HepG2 (cell line): ENCODE measurements around the gene ZSWIM5. TPM values are rescaled to one million over a fixed set of nuclear protein-coding genes. Genes with fewer than 3 reads are reported as not detected.

Experiments
- ATAC-seq: fragments of 200-7000 bp; cut with Tn5 transposase; 3 replicates; pipeline ENCODE4 v1.9.1; 2020; ENCODE audit warnings: mild to moderate bottlenecking, moderate library complexity
- BruUV-seq: library from RNA; stranded (reverse); fragments of 400-500 nt; replicated peaks from 2 replicates; lab custom pipeline; 2021; lab: Mats Ljungman, UMichigan
- CTCF ChIA-PET: fragments of 300-600 bp; formaldehyde crosslinking; extraction: SDS; loops from one replicate; lab custom pipeline; 2021; ENCODE audit warnings: low total read pairs, inconsistent platforms, low intra/inter-chr PET ratio; lab: Yijun Ruan, JAX
- POLR2A ChIA-PET: fragments of 350-600 bp; sonication (Branson Sonifier 250); formaldehyde crosslinking; loops from one replicate; lab custom pipeline; 2020; ENCODE audit warnings: antibody characterized with exemption, inconsistent platforms; lab: Yijun Ruan, JAX
- DNase-seq: peaks from one replicate; pipeline ENCODE4 v3.0.0-alpha.2; 2015; ENCODE audit warnings: low spot score
- FAIRE-seq: peaks from 3 replicates; lab custom pipeline; 2011; peaks lifted over from hg19 to GRCh38; lab: Jason Lieb, UNC
- H2AFZ ChIP-seq: one replicate; pipeline ENCODE4 v1.6.1; 2011; ENCODE audit warnings: low read length, inconsistent platforms
- H3K27ac ChIP-seq: fragments of 300-600 bp; 3 replicates; pipeline ENCODE4 v1.8.0; 2011; ENCODE audit warnings: mixed run types, mild to moderate bottlenecking, mixed read lengths, low read length, inconsistent platforms; ENCODE audit not compliant: insufficient read depth; ENCODE audit errors: extremely low read length
- H3K27me3 ChIP-seq, 2 experiments: fragments of 200-600 bp in 1 of 2; 2 replicates in 1 of 2; 3 replicates in 1 of 2; pipeline versions ENCODE4 v1.6.0 to v1.8.0; 2011; ENCODE audit warnings: low read length in 2 of 2, mild to moderate bottlenecking in 2 of 2, moderate library complexity in 2 of 2, inconsistent platforms in 1 of 2; ENCODE audit not compliant: insufficient read depth in 2 of 2, control insufficient read depth in 1 of 2
- H3K36me3 ChIP-seq, 2 experiments: fragments of 200-600 bp in 1 of 2; replicated peaks in 1 of 2; 2 replicates in 1 of 2; 3 replicates in 1 of 2; pipeline versions ENCODE4 v1.5.1 to v1.8.0; 2011; ENCODE audit warnings: low read length in 2 of 2, inconsistent platforms in 1 of 2; ENCODE audit not compliant: insufficient read depth in 2 of 2, control insufficient read depth in 1 of 2
- H3K4me1 ChIP-seq: 2 replicates; pipeline ENCODE4 v1.5.1; 2012; ENCODE audit warnings: low read length, inconsistent platforms; ENCODE audit not compliant: insufficient read depth
- H3K4me2 ChIP-seq: 2 replicates; pipeline ENCODE4 v1.6.0; 2011; ENCODE audit warnings: low read depth, low read length, inconsistent platforms
- H3K4me3 ChIP-seq, 3 experiments: fragments of 200-600 bp in 1 of 3; sonication (generic), shearing (Covaris generic) in 1 of 3; replicated peaks in 1 of 3; 2 replicates each; pipeline ENCODE4 v1.5.1; 2011 to 2016; ENCODE audit warnings: low read length in 3 of 3, inconsistent platforms in 2 of 3, low read depth in 2 of 3, mild to moderate bottlenecking in 2 of 3, control low read depth in 1 of 3, mixed read lengths in 1 of 3; ENCODE audit not compliant: insufficient read depth in 1 of 3
- H3K79me2 ChIP-seq: one replicate; pipeline ENCODE4 v1.6.1; 2011; ENCODE audit warnings: low read length, inconsistent platforms; ENCODE audit not compliant: insufficient read depth
- H3K9ac ChIP-seq: 2 replicates; pipeline ENCODE4 v1.6.0; 2011; ENCODE audit warnings: mild to moderate bottlenecking, low read depth, low read length, inconsistent platforms; ENCODE audit not compliant: insufficient read depth
- H3K9me3 ChIP-seq: 2 replicates; pipeline ENCODE4 v1.5.1; 2012; ENCODE audit warnings: mild to moderate bottlenecking, low read length
- H4K20me1 ChIP-seq: 2 replicates; pipeline ENCODE4 v1.6.0; 2011; ENCODE audit warnings: inconsistent platforms, mild to moderate bottlenecking, low read length, moderate library complexity; ENCODE audit not compliant: insufficient read depth
- ATRX ChIP-seq: sonication (generic); formaldehyde crosslinking; IDR thresholded peaks from 2 replicates; pipeline ENCODE4 v1.4.0; 2020; ENCODE audit warnings: missing genetic modification reagents, borderline replicate concordance
- IKZF1 ChIP-seq: fragments of 450-650 bp; IDR thresholded peaks from 2 replicates; pipeline ENCODE4 v1.7.1; 2016
- IRX3 ChIP-seq: sonication (generic); formaldehyde crosslinking; IDR thresholded peaks from 2 replicates; pipeline ENCODE4 v1.8.1; 2023; ENCODE audit warnings: mild to moderate bottlenecking, low read depth, missing genetic modification reagents, borderline replicate concordance
- KLF15 ChIP-seq: sonication (generic); formaldehyde crosslinking; IDR thresholded peaks from 2 replicates; pipeline ENCODE4 v1.8.1; 2023; ENCODE audit warnings: borderline replicate concordance, mild to moderate bottlenecking, inconsistent platforms, missing genetic modification reagents, mixed read lengths
- POGZ ChIP-seq: sonication (generic); formaldehyde crosslinking; IDR thresholded peaks from 2 replicates; pipeline ENCODE4 v1.4.0; 2020; ENCODE audit warnings: mild to moderate bottlenecking, missing genetic modification reagents
- PRDM15 ChIP-seq: sonication (generic); formaldehyde crosslinking; IDR thresholded peaks from 2 replicates; pipeline ENCODE4 v1.4.0; 2020; ENCODE audit warnings: missing genetic modification reagents
- RBFOX2 ChIP-seq: fragments of 200-400 bp; formaldehyde crosslinking; IDR thresholded peaks from 2 replicates; pipeline ENCODE4 v1.6.1; 2017; ENCODE audit warnings: low read depth, mild to moderate bottlenecking, low read length
- SMARCC2 ChIP-seq: fragments of 450-650 bp; IDR thresholded peaks from 2 replicates; pipeline ENCODE4 v1.6.1; 2017; ENCODE audit warnings: antibody characterized with exemption, mild to moderate bottlenecking
- ZNF709 ChIP-seq: sonication (generic); formaldehyde crosslinking; IDR thresholded peaks from 2 replicates; pipeline ENCODE4 v1.5.0; 2020; ENCODE audit warnings: mild to moderate bottlenecking, missing genetic modification reagents
- WGBS: methylation state at CpG from one replicate; pipeline ENCODE4 v1.1.6; 2017; ENCODE audit warnings: low lambda C conversion rate; 5-methylcytosine and 5-hydroxymethylcytosine counted together
- in situ Hi-C: cut with HindIII; loops from 2 replicates; pipeline ENCODE4 v1.10.0; 2017; ENCODE audit warnings: low pct_unique_long_range_greater_than_20kb; ENCODE audit not compliant: extremely low pct_ligation_motif_present
- intact Hi-C: fragments of 100-400 bp; cut with micrococcal nuclease; formaldehyde crosslinking; loops from one replicate; pipeline ENCODE4 v1.10.0; 2022; ENCODE audit not compliant: unreplicated experiment
- polyA plus RNA-seq, 8 experiments: library from polyadenylated mRNA; depleted of rRNA in 3 of 8; stranded (reverse) in 7 of 8; unstranded in 1 of 8; fragments of >200 nt; fragmentation: Illumina TruSeq in 4 of 8; extraction: Trizol in 4 of 8; gene quantifications; 2 replicates each; pipeline versions ENCODE4 v1.2.1 to v1.2.3, GENCODE V29; 2011 to 2016; ENCODE audit warnings: low read depth in 4 of 8, missing spikeins in 1 of 8, mixed read lengths in 1 of 8; ENCODE audit not compliant: insufficient read depth in 1 of 8
- total RNA-seq, 5 experiments: library from RNA; depleted of rRNA; stranded (reverse); fragments of >200 nt; fragmentation: Illumina TruSeq; extraction: Trizol; gene quantifications; 2 replicates each; pipeline ENCODE4 v1.2.3, GENCODE V29; 2016; ENCODE audit warnings: low read depth in 1 of 5
- TF ChIP-seq, protein P1 (sequence below): sonication (generic); formaldehyde crosslinking; IDR thresholded peaks from 2 replicates; pipeline ENCODE4 v1.4.0; 2020; ENCODE audit warnings: mild to moderate bottlenecking, missing genetic modification reagents
- TF ChIP-seq, protein P2 (sequence below): sonication (generic); formaldehyde crosslinking; IDR thresholded peaks from 2 replicates; pipeline ENCODE4 v1.5.0; 2020; ENCODE audit warnings: missing genetic modification reagents

Gene ZSWIM5
- total and polyA plus RNA-seq, 2 of the 13 experiments (the other 11 are each of a cell fraction or from before 2014, with no cell fraction given), result 11.0 to 20.6 TPM

- WGBS, result 2% methylated on average over 3 of the region's 62 CpGs
- POLR2A ChIA-PET, result interaction anchor here (0.5 to 10.4 kb wide), 29 partner anchors 8 to 572 kb away, joined by 3 to 231 read pairs (median 8); partner anchors contain the start of genes BTBD19, CCDC163, DYNLT4 and EIF2B3
- TF ChIP-seq KLF15 (CRISPR knock-in tag) (no peak), ATRX (CRISPR knock-in tag) (no peak), POGZ (no peak), SMARCC2 (no peak), IRX3 (CRISPR knock-in tag) (no peak), ZNF709 (CRISPR knock-in tag) (no peak), PRDM15 (CRISPR knock-in tag) (no peak), IKZF1 (no peak), RBFOX2 (peak; percentile 79)
- TF ChIP-seq, protein P1, sequence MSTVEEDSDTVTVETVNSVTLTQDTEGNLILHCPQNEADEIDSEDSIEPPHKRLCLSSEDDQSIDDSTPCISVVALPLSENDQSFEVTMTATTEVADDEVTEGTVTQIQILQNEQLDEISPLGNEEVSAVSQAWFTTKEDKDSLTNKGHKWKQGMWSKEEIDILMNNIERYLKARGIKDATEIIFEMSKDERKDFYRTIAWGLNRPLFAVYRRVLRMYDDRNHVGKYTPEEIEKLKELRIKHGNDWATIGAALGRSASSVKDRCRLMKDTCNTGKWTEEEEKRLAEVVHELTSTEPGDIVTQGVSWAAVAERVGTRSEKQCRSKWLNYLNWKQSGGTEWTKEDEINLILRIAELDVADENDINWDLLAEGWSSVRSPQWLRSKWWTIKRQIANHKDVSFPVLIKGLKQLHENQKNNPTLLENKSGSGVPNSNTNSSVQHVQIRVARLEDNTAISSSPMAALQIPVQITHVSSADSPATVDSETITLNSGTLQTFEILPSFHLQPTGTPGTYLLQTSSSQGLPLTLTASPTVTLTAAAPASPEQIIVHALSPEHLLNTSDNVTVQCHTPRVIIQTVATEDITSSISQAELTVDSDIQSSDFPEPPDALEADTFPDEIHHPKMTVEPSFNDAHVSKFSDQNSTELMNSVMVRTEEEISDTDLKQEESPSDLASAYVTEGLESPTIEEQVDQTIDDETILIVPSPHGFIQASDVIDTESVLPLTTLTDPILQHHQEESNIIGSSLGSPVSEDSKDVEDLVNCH (CRISPR knock-in tag), result no peak
- TF ChIP-seq, protein P2, sequence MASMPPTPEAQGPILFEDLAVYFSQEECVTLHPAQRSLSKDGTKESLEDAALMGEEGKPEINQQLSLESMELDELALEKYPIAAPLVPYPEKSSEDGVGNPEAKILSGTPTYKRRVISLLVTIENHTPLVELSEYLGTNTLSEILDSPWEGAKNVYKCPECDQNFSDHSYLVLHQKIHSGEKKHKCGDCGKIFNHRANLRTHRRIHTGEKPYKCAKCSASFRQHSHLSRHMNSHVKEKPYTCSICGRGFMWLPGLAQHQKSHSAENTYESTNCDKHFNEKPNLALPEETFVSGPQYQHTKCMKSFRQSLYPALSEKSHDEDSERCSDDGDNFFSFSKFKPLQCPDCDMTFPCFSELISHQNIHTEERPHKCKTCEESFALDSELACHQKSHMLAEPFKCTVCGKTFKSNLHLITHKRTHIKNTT, result no peak
These were observed 195.3 kb downstream of the ZSWIM5 start, which contains the start of gene HECTD3 for GRCh38 chr1:45010855-45011811. Gene HECTD3, minus strand, starts transcription at chr1:45011324. Its CDS starts 67 bp downstream, at chr1:45011257.

More at GRCh38 chr1:45010855-45011811, 195.3 kb downstream of the ZSWIM5 start, which contains the start of gene HECTD3:
- no TSS peak for BruUV-seq
- Histone ChIP-seq H2AFZ (peak within 1 kb of the TSS; percentile 97), H3K79me2 (peaks cover 26% of the 10 kb centered on the region), H3K9ac (peak within 1 kb of the TSS; percentile 79), H3K4me1 (peaks cover 32% of the 10 kb centered on the region), H3K27ac (peak within 1 kb of the TSS; percentile 85), H3K27me3 (no peaks in the 10 kb centered on the region; a peak in 1 of 5 replicates), H3K36me3 (peaks cover 8 to 47% of the 10 kb centered on the region in 2 experiments; a peak in 3 of 5 replicates), H3K9me3 (no peaks in the 10 kb centered on the region), H3K4me3 (peak within 1 kb of the TSS; percentile 73 to 95 (median 78)), H3K4me2 (peak within 1 kb of the TSS; percentile 99), H4K20me1 (no peaks in the 10 kb centered on the region)
- FAIRE-seq (peak; percentile 58), ATAC-seq (peak; percentile 89), DNase-seq (peak; percentile 77)
- in situ Hi-C loops (loop anchor here (5.0 to 25.0 kb wide), 4 partner anchors 174 to 481 kb away; partner anchors contain the start of genes PTCH2 and TESK2), intact Hi-C loops (loop anchor here (5.0 kb wide), 2 partner anchors 174 to 221 kb away; no protein-coding TSS in a partner anchor)
- CTCF ChIA-PET, result interaction anchor here (1.1 kb wide), 1 partner anchor 289 kb away, joined by 3 read pairs; no protein-coding TSS in a partner anchor
